Thyroid gland (tissue), 4 donors: Measurements from ENCODE around the gene BHLHE41. TPM values are rescaled to one million over a fixed set of nuclear protein-coding genes. Genes with fewer than 3 reads are reported as not detected.
A peak's percentile ranks its signal among the peaks of the same experiment; 100 is the strongest.

Source experiments
- DNase-seq, 2 donors: peaks; one replicate each; pipeline ENCODE4 v3.0.0-alpha.2; 2019
- H3K27ac ChIP-seq, 3 donors: fragments of 200-600 bp; sonication (generic); 1 replicate in 2 of 3; 2 replicates in 1 of 3; pipeline ENCODE4 v1.5.1; 2016 to 2019; ENCODE audit warnings: mild to moderate bottlenecking in 1 of 3, moderate library complexity in 1 of 3
- H3K27me3 ChIP-seq: fragments of 200-600 bp; sonication (generic); one replicate; pipeline ENCODE4 v1.5.1; 2019
- H3K36me3 ChIP-seq, 2 donors: fragments of 200-600 bp; sonication (generic); one replicate each; pipeline ENCODE4 v1.5.1; 2016 to 2019
- H3K4me1 ChIP-seq, 2 donors: fragments of 200-600 bp; sonication (generic); one replicate each; pipeline ENCODE4 v1.5.1; 2017 to 2019
- H3K4me3 ChIP-seq, 3 donors: fragments of 200-600 bp; sonication (generic); replicated peaks in 1 of 3; 1 replicate in 2 of 3; 2 replicates in 1 of 3; pipeline ENCODE4 v1.5.1; 2016; ENCODE audit warnings: mild to moderate bottlenecking in 1 of 3
- H3K9me3 ChIP-seq: fragments of 200-600 bp; sonication (generic); one replicate; pipeline ENCODE4 v1.5.1; 2017
- POLR2A ChIP-seq, 2 donors: fragments of 450-650 bp; IDR thresholded peaks; one replicate each; pipeline ENCODE4 v1.6.1; 2017; ENCODE audit warnings: antibody characterized with exemption in 2 of 2, mild to moderate bottlenecking in 2 of 2, moderate library complexity in 1 of 2
- WGBS, 2 donors: methylation state at CpG; one replicate each; pipeline ENCODE4 v1.1.5; 2017; 5-methylcytosine and 5-hydroxymethylcytosine counted together
- intact Hi-C: fragments of 100-400 bp; cut with DNase I; formaldehyde crosslinking; loops from one replicate; pipeline ENCODE4 v1.15.1; 2023
- total RNA-seq, 4 donors: library from RNA; depleted of rRNA; stranded (reverse); fragments of >200 nt; gene quantifications; one replicate each; pipeline ENCODE4 v1.2.3, GENCODE V29; 2016
- TF ChIP-seq, protein P1 (sequence below), 6 experiments: fragments of 200-600 bp in 3 of 6; fragments of 450-650 bp in 3 of 6; sonication (generic) in 3 of 6; IDR thresholded peaks; one replicate each; pipeline ENCODE4 v1.5.1; 2016 to 2019; ENCODE audit warnings: antibody characterized with exemption in 6 of 6, mild to moderate bottlenecking in 2 of 6, inconsistent platforms in 1 of 6, moderate library complexity in 1 of 6

The BHLHE41 gene
- total RNA-seq, 4 donors from 2014 or later = 32.6 to 67.4 (median 34.3) TPM

DNA sequence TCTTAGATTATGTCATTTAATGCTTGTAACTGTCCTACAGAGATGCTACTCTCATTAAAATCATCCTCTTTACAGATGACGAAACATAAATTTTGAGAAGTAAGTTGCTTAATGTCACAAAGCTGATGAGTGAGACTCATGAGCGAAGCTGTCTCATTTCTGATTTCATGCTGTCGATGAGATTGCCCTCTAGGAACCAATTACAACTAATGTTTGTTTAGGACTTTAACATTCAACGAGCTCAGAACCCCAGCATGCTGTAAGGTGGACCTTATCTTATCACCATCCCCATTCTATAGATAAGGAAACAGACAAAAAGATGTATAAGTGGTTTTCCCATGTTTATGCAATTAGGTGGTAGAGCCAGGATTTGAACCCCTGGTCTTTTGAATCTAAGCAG, 23.1 kb downstream of the BHLHE41 start:
- intact Hi-C loops = no loop called here
- no peaks in the 10 kb centered on the region for H3K27me3 ChIP-seq
- peak overlapping the region; percentile 26 to 73 (median 49) for H3K27ac ChIP-seq
- H3K9me3 ChIP-seq = no peaks in the 10 kb centered on the region
- no peak for DNase-seq
- H3K4me1 ChIP-seq = peaks cover 5 to 17% of the 10 kb centered on the region in 2 donors
- no peak overlapping the region for H3K4me3 ChIP-seq
- H3K36me3 ChIP-seq = no peaks in the 10 kb centered on the region
- TF ChIP-seq POLR2A (IDR thresholded peaks at IDR 0.05) = no peak
- TF ChIP-seq, protein P1, sequence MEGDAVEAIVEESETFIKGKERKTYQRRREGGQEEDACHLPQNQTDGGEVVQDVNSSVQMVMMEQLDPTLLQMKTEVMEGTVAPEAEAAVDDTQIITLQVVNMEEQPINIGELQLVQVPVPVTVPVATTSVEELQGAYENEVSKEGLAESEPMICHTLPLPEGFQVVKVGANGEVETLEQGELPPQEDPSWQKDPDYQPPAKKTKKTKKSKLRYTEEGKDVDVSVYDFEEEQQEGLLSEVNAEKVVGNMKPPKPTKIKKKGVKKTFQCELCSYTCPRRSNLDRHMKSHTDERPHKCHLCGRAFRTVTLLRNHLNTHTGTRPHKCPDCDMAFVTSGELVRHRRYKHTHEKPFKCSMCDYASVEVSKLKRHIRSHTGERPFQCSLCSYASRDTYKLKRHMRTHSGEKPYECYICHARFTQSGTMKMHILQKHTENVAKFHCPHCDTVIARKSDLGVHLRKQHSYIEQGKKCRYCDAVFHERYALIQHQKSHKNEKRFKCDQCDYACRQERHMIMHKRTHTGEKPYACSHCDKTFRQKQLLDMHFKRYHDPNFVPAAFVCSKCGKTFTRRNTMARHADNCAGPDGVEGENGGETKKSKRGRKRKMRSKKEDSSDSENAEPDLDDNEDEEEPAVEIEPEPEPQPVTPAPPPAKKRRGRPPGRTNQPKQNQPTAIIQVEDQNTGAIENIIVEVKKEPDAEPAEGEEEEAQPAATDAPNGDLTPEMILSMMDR (IDR thresholded peaks at IDR 0.05) = no peak
- 60 to 69% methylated on average over 4 of the region's 4 CpGs for WGBS, 2 donors

GRCh38 chr12:26101350-26101734, 23.5 kb downstream of the BHLHE41 start:
- no peaks in the 10 kb centered on the region for H3K36me3 ChIP-seq
- H3K4me3 ChIP-seq = no peak overlapping the region
- H3K9me3 ChIP-seq = no peaks in the 10 kb centered on the region
- TF ChIP-seq, protein P1 (IDR thresholded peaks at IDR 0.05) = peak in 1 of 6 experiments; percentile 17
- peak in 1 of 2 donors; percentile 40 for TF ChIP-seq POLR2A (IDR thresholded peaks at IDR 0.05)
- DNase-seq = peak; percentile 76 to 77
- WGBS, 2 donors = 23 to 33% methylated on average over 3 of the region's 3 CpGs
- intact Hi-C loops = no loop called here
- no peaks in the 10 kb centered on the region for H3K27me3 ChIP-seq
- H3K27ac ChIP-seq = peak overlapping the region; percentile 49 to 73 (median 51)
- peaks cover 5 to 17% of the 10 kb centered on the region in 2 donors for H3K4me1 ChIP-seq

DNA sequence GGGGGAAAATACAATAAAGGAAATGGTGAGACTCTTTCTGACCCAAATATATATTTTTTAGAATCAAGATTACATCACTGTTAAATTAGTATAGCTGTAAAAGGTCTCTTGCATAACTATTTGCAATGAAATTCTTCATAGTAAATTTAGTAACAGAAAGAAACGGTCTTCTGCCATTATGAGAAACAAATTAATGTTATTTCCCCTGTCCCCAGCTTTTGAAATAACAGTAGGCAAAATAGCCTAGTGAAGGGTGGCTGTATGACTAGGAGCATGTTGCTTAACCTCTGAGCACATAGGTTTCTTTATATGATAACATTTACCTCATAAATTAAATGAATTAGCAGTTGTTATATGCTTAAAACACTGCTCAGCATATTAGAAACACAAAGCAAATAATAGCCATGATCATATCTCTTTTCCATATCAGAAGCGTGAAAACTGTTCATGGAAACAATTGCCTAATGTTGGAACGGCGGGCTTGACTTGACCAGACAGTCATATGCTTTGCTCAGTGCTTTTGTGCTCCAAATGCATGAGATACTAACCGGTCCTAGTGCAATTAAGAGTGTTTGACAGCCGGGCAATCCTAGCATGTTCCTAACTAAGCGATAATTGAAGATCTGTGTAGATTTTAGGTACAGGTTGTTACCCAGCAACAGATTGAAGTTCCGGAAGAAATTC, 24.0 kb downstream of the BHLHE41 start:
- no peak overlapping the region for H3K4me3 ChIP-seq
- no peaks in the 10 kb centered on the region for H3K27me3 ChIP-seq
- H3K27ac ChIP-seq = peak overlapping the region; percentile 34 to 73 (median 51)
- intact Hi-C loops = no loop called here
- H3K36me3 ChIP-seq = no peaks in the 10 kb centered on the region
- no peak for DNase-seq
- no peaks in the 10 kb centered on the region for H3K9me3 ChIP-seq
- H3K4me1 ChIP-seq = peaks cover 5 to 17% of the 10 kb centered on the region in 2 donors
- no peak for TF ChIP-seq POLR2A (IDR thresholded peaks at IDR 0.05)
- TF ChIP-seq, protein P1 (IDR thresholded peaks at IDR 0.05) = no peak
- WGBS, 2 donors = 66 to 69% methylated on average over 8 of the region's 8 CpGs

- no peaks in the 10 kb centered on the region for H3K27me3 ChIP-seq
- no peaks in the 10 kb centered on the region for H3K9me3 ChIP-seq
- intact Hi-C loops = loop anchor here (10.0 kb wide), 2 partner anchors 308 to 558 kb away; no protein-coding TSS in a partner anchor
- DNase-seq = peak; percentile 71 to 83
- H3K4me3 ChIP-seq = no peak overlapping the region
- peak overlapping the region in 2 of 3 donors; percentile 54 to 72 for H3K27ac ChIP-seq
- 6 to 7% methylated on average over 6 of the region's 6 CpGs for WGBS, 2 donors
- peaks cover 5 to 17% of the 10 kb centered on the region in 2 donors for H3K4me1 ChIP-seq
- no peaks in the 10 kb centered on the region for H3K36me3 ChIP-seq
- TF ChIP-seq POLR2A (IDR thresholded peaks at IDR 0.05) = no peak
- TF ChIP-seq, protein P1 (IDR thresholded peaks at IDR 0.05) = peak; percentile 91 to 95 (median 94)
These were observed 27.6 kb downstream of the BHLHE41 start for GRCh38 chr12:26097046-26097878.
